CD14-positive monocyte (primary cell): ENCODE measurements around the gene COL4A2. TPM values are rescaled to one million over a fixed set of nuclear protein-coding genes. Genes with fewer than 3 reads are reported as not detected.

Experiments used
- DNase-seq, 3 donors: peaks; one replicate each; pipeline ENCODE4 v3.0.0-alpha.2; 2011 to 2022
- H2AFZ ChIP-seq: 2 replicates; pipeline ENCODE4 v1.6.0; 2012; ENCODE audit warnings: mild to moderate bottlenecking, low read depth, low read length, inconsistent platforms; ENCODE audit not compliant: insufficient read depth, poor library complexity, severe bottlenecking
- H3K27ac ChIP-seq, 2 donors: 1 replicate in 1 of 2; 2 replicates in 1 of 2; pipeline ENCODE4 v1.5.1; 2012 to 2013; ENCODE audit warnings: low read length in 2 of 2, control low read depth in 1 of 2, inconsistent platforms in 1 of 2, low read depth in 1 of 2, mild to moderate bottlenecking in 1 of 2
- H3K27me3 ChIP-seq, 2 donors: one replicate each; pipeline versions ENCODE4 v1.6.0 to v1.6.1; 2011 to 2013; ENCODE audit warnings: low read length in 2 of 2; ENCODE audit not compliant: control insufficient read depth in 2 of 2, insufficient read depth in 2 of 2
- H3K36me3 ChIP-seq, 2 donors: replicated peaks in 1 of 2; 1 replicate in 1 of 2; 2 replicates in 1 of 2; pipeline versions ENCODE4 v1.5.1 to v1.6.1; 2012 to 2013; ENCODE audit warnings: low read length in 2 of 2, control low read depth in 1 of 2, inconsistent platforms in 1 of 2, mild to moderate bottlenecking in 1 of 2; ENCODE audit not compliant: insufficient read depth in 2 of 2, control insufficient read depth in 1 of 2
- H3K4me1 ChIP-seq, 2 donors: 1 replicate in 1 of 2; 2 replicates in 1 of 2; pipeline versions ENCODE4 v1.5.1 to v1.6.1; 2012 to 2013; ENCODE audit warnings: low read length in 2 of 2, control low read depth in 1 of 2, inconsistent platforms in 1 of 2, mild to moderate bottlenecking in 1 of 2, moderate library complexity in 1 of 2; ENCODE audit not compliant: insufficient read depth in 2 of 2, control insufficient read depth in 1 of 2
- H3K4me2 ChIP-seq: replicated peaks from 2 replicates; pipeline ENCODE3; 2012; ENCODE audit warnings: low read length, moderate library complexity, mild to moderate bottlenecking; ENCODE audit not compliant: poor library complexity, severe bottlenecking; ENCODE audit errors: extremely low read depth
- H3K4me3 ChIP-seq, 3 experiments: fragments of 200-600 bp in 1 of 3; sonication (generic) in 1 of 3; replicated peaks in 1 of 3; 1 replicate in 2 of 3; 2 replicates in 1 of 3; pipeline ENCODE4 v1.5.1; 2011 to 2013; ENCODE audit warnings: low read length in 3 of 3, mild to moderate bottlenecking in 3 of 3, control low read depth in 2 of 3, low read depth in 2 of 3, inconsistent platforms in 1 of 3, moderate library complexity in 1 of 3
- H3K79me2 ChIP-seq: 2 replicates; pipeline ENCODE4 v1.6.0; 2012; ENCODE audit warnings: mild to moderate bottlenecking, control low read depth, inconsistent platforms, low read length, moderate library complexity; ENCODE audit not compliant: insufficient read depth
- H3K9ac ChIP-seq: 2 replicates; pipeline ENCODE4 v1.6.0; 2017; ENCODE audit warnings: low read length, mild to moderate bottlenecking; ENCODE audit not compliant: insufficient read depth, poor library complexity, severe bottlenecking
- H3K9me3 ChIP-seq, 2 donors: replicated peaks in 1 of 2; 1 replicate in 1 of 2; 2 replicates in 1 of 2; pipeline versions ENCODE4 v1.5.1 to v1.6.1; 2012 to 2013; ENCODE audit warnings: low read length in 2 of 2, control low read depth in 1 of 2; ENCODE audit not compliant: control insufficient read depth in 1 of 2, insufficient read depth in 1 of 2
- H4K20me1 ChIP-seq: 2 replicates; pipeline ENCODE4 v1.6.0; 2012; ENCODE audit warnings: mild to moderate bottlenecking, low read length, control low read depth, moderate library complexity; ENCODE audit not compliant: insufficient read depth
- H3K27ac Mint-ChIP-seq, 7 donors: one replicate each; pipeline ENCODE4 v1.8.0; 2020; ENCODE audit warnings: mild to moderate bottlenecking in 7 of 7, mixed read lengths in 7 of 7, moderate library complexity in 6 of 7, inconsistent platforms in 2 of 7
- H3K27me3 Mint-ChIP-seq, 3 donors: one replicate each; pipeline ENCODE4 v1.8.0; 2021 to 2022; ENCODE audit warnings: low read depth in 3 of 3, mild to moderate bottlenecking in 3 of 3, mixed read lengths in 3 of 3, moderate library complexity in 3 of 3, inconsistent platforms in 1 of 3
- H3K36me3 Mint-ChIP-seq, 2 donors: one replicate each; pipeline ENCODE4 v1.8.0; 2020; ENCODE audit warnings: mixed read lengths in 2 of 2, inconsistent platforms in 1 of 2, mild to moderate bottlenecking in 1 of 2
- H3K4me1 Mint-ChIP-seq: one replicate; pipeline ENCODE4 v1.8.0; 2020; ENCODE audit warnings: mild to moderate bottlenecking, mixed read lengths
- H3K4me3 Mint-ChIP-seq, 2 donors: one replicate each; pipeline ENCODE4 v1.8.0; 2020; ENCODE audit warnings: mild to moderate bottlenecking in 2 of 2, mixed read lengths in 2 of 2, moderate library complexity in 1 of 2
- H3K9me3 Mint-ChIP-seq, 7 donors: one replicate each; pipeline ENCODE4 v1.8.0; 2020 to 2022; ENCODE audit warnings: mixed read lengths in 7 of 7, mild to moderate bottlenecking in 6 of 7, moderate library complexity in 6 of 7, inconsistent platforms in 2 of 7
- CTCF ChIP-seq: fragments of 200-600 bp; IDR thresholded peaks from one replicate; pipeline ENCODE4 v1.8.0; 2022; ENCODE audit warnings: antibody characterized with exemption, mild to moderate bottlenecking
- WGBS: methylation state at CpG from one replicate; pipeline ENCODE4 v1.1.5; 2013; ENCODE audit warnings: missing lambda C conversion rate; ENCODE audit not compliant: insufficient coverage; 5-methylcytosine and 5-hydroxymethylcytosine counted together
- intact Hi-C, 2 donors: fragments of 100-400 bp; cut with micrococcal nuclease; formaldehyde crosslinking; loops; one replicate each; pipeline versions ENCODE4 v1.15.0 to v1.15.1; 2023
- polyA plus RNA-seq, 3 donors: library from polyadenylated mRNA; depleted of rRNA in 1 of 3; unstranded in 2 of 3; stranded (reverse) in 1 of 3; fragments of 300-500 nt in 2 of 3; fragments of >200 nt in 1 of 3; fragmentation: Illumina TruSeq in 2 of 3; gene quantifications; 1 replicate in 2 of 3; 2 replicates in 1 of 3; pipeline ENCODE4 v1.2.3, GENCODE V29; 2012 to 2021

Gene COL4A2
- polyA plus RNA-seq, 3 donors: not detected

GRCh38 chr13:110356362-110356761 lies 49.3 kb downstream of the COL4A2 start:
- Histone ChIP-seq H3K79me2 (no peaks in the 10 kb centered on the region), H3K9me3 (no peaks in the 10 kb centered on the region), H3K9ac (no peak overlapping the region), H3K4me3 (no peak overlapping the region), H4K20me1 (no peaks in the 10 kb centered on the region), H3K27ac (no peak overlapping the region), H3K36me3 (no peaks in the 10 kb centered on the region), H3K4me1 (no peaks in the 10 kb centered on the region), H2AFZ (no peak overlapping the region), H3K27me3 (no peaks in the 10 kb centered on the region), H3K4me2 (no peak overlapping the region)
- intact Hi-C loops: no loop called here
- no peaks in the 10 kb centered on the region for H3K36me3 Mint-ChIP-seq
- H3K4me3 Mint-ChIP-seq: no peak overlapping the region
- H3K27ac Mint-ChIP-seq: no peak overlapping the region
- H3K27me3 Mint-ChIP-seq: peaks cover 4 to 13% (median 12%) of the 10 kb centered on the region in 3 donors
- 85% methylated on average over 12 of the region's 12 CpGs for WGBS
- no peak for TF ChIP-seq CTCF
- no peak for DNase-seq
- H3K9me3 Mint-ChIP-seq: peaks cover 0 to 4% (median 0%) of the 10 kb centered on the region in 7 donors
- no peaks in the 10 kb centered on the region for H3K4me1 Mint-ChIP-seq

- WGBS: no CpG with 5 or more reads among the region's 4 CpGs
- H4K20me1 ChIP-seq: no peaks in the 10 kb centered on the region
- H3K9me3 Mint-ChIP-seq: no peaks in the 10 kb centered on the region
- H3K27ac ChIP-seq: no peak overlapping the region
- no peaks in the 10 kb centered on the region for H3K36me3 ChIP-seq
- H3K4me3 ChIP-seq: no peak overlapping the region
- H3K9me3 ChIP-seq: no peaks in the 10 kb centered on the region
- H3K9ac ChIP-seq: no peak overlapping the region
- no peak overlapping the region for H3K27ac Mint-ChIP-seq
- no peak for DNase-seq
- peaks cover 0 to 15% (median 11%) of the 10 kb centered on the region in 3 donors for H3K27me3 Mint-ChIP-seq
- no peak overlapping the region for H3K4me2 ChIP-seq
- no peaks in the 10 kb centered on the region for H3K4me1 Mint-ChIP-seq
- no peaks in the 10 kb centered on the region for H3K36me3 Mint-ChIP-seq
- TF ChIP-seq CTCF: no peak
- H3K4me1 ChIP-seq: no peaks in the 10 kb centered on the region
- H2AFZ ChIP-seq: no peak overlapping the region
- intact Hi-C loops: no loop called here
- H3K4me3 Mint-ChIP-seq: no peak overlapping the region
- no peaks in the 10 kb centered on the region for H3K27me3 ChIP-seq
- no peaks in the 10 kb centered on the region for H3K79me2 ChIP-seq
Observed at GRCh38 chr13:110358381-110358780, 51.3 kb downstream of the COL4A2 start.
